HFFc6 (cell line): ENCODE measurements around the gene PRDM16. TPM values are rescaled to one million over a fixed set of nuclear protein-coding genes. Genes with fewer than 3 reads are reported as not detected.

Experiments used
- DNase-seq: peaks from one replicate; pipeline ENCODE4 v3.0.0-alpha.2; 2018
- H3K27ac Mint-ChIP-seq: 2 replicates; pipeline ENCODE4 v1.8.0; 2020; ENCODE audit warnings: mild to moderate bottlenecking, mixed read lengths
- H3K27me3 Mint-ChIP-seq: 2 replicates; pipeline ENCODE4 v1.8.0; 2021; ENCODE audit warnings: mild to moderate bottlenecking, moderate library complexity, mixed read lengths; ENCODE audit not compliant: insufficient read depth
- H3K36me3 Mint-ChIP-seq: 2 replicates; pipeline ENCODE4 v1.8.0; 2021; ENCODE audit warnings: low read depth, mixed read lengths
- H3K4me1 Mint-ChIP-seq: 2 replicates; pipeline ENCODE4 v1.8.0; 2020; ENCODE audit warnings: low read depth, mixed read lengths
- H3K4me3 Mint-ChIP-seq: 2 replicates; pipeline ENCODE4 v1.8.0; 2020; ENCODE audit warnings: mild to moderate bottlenecking, moderate library complexity, mixed read lengths
- H3K9me3 Mint-ChIP-seq: 2 replicates; pipeline ENCODE4 v1.8.0; 2020; ENCODE audit warnings: mild to moderate bottlenecking, mixed read lengths
- CTCF ChIP-seq: fragments of 200-600 bp; sonication (generic); IDR thresholded peaks from 2 replicates; pipeline ENCODE4 v1.5.0; 2021; ENCODE audit warnings: antibody characterized with exemption, mild to moderate bottlenecking
- total RNA-seq, 6 experiments: library from RNA; stranded (reverse); fragmentation: NEBNext Ultra II Directional; extraction: Animal tissue kit (Norgen Biotek cat#: 25700); gene quantifications; 2 replicates in 1 of 6; 3 replicates in 5 of 6; pipeline ENCODE4 v1.2.3, GENCODE V29; 2021

The PRDM16 gene
- total RNA-seq, 6 experiments from 2014 or later, result not detected

DNA sequence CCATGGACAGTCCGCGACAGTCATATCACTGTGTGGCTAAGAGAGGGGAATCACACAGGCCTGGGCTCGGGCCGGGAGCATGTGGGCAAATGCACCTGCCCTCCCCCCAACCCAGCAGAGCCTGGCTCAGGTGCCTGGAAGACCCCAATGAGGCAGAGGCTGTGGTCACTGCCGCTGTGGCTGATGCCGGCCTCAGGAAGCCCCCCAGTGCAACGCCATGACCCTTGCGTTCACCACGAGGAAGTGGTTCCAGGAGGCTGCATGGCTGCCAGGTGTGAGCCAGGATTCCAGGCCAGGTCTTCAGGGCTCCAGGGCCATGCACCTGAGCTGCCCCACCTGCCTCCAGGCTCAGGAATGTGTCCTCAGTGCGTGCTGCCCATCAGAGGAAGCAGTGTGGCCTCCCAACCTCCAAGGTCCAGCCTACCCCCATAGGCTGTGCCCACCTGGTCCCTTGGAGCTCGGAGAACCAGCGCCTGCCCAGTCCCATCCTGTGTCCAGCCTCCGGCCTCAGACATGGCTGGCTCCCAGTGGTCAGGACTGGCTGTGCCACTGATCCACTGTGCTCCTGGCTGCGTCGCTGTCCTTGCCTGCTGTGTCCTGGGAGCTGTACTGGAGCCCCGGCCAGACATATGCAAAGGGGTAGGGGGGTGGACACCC, 393.5 kb downstream of the PRDM16 start:
- no peaks in the 10 kb centered on the region for H3K9me3 Mint-ChIP-seq
- DNase-seq, result no peak

GRCh38 chr1:3463013-3463385, 394.0 kb downstream of the PRDM16 start:
- Mint-ChIP-seq H3K27me3 (peaks cover 33% of the 10 kb centered on the region), H3K27ac (no peak overlapping the region)

More for the DNA sequence above, 393.5 kb downstream of the PRDM16 start:
- peaks cover 36% of the 10 kb centered on the region for H3K27me3 Mint-ChIP-seq
- no peak for TF ChIP-seq CTCF
- H3K4me3 Mint-ChIP-seq, result no peak overlapping the region
- H3K27ac Mint-ChIP-seq, result no peak overlapping the region
- no peaks in the 10 kb centered on the region for H3K36me3 Mint-ChIP-seq
- peaks cover 9% of the 10 kb centered on the region; the same call in 1 of the 2 replicates for H3K4me1 Mint-ChIP-seq

GRCh38 chr1:3463408-3463863, 394.4 kb downstream of the PRDM16 start:
- TF ChIP-seq CTCF, result no peak
- H3K9me3 Mint-ChIP-seq, result no peaks in the 10 kb centered on the region
- peaks cover 33% of the 10 kb centered on the region for H3K27me3 Mint-ChIP-seq
- no peak overlapping the region for H3K4me3 Mint-ChIP-seq
- H3K36me3 Mint-ChIP-seq, result no peaks in the 10 kb centered on the region
- no peak for DNase-seq
- no peak overlapping the region for H3K27ac Mint-ChIP-seq
- peaks cover 9% of the 10 kb centered on the region; the same call in 1 of the 2 replicates for H3K4me1 Mint-ChIP-seq

More at GRCh38 chr1:3463013-3463385, 394.0 kb downstream of the PRDM16 start:
- H3K9me3 Mint-ChIP-seq, result no peaks in the 10 kb centered on the region
- H3K36me3 Mint-ChIP-seq, result no peaks in the 10 kb centered on the region
- no peak for DNase-seq
- peaks cover 9% of the 10 kb centered on the region; the same call in 1 of the 2 replicates for H3K4me1 Mint-ChIP-seq
- no peak overlapping the region for H3K4me3 Mint-ChIP-seq
- no peak for TF ChIP-seq CTCF

- peaks cover 9% of the 10 kb centered on the region; the same call in 1 of the 2 replicates for H3K4me1 Mint-ChIP-seq
- no peak for TF ChIP-seq CTCF
- no peaks in the 10 kb centered on the region for H3K36me3 Mint-ChIP-seq
- H3K9me3 Mint-ChIP-seq, result no peaks in the 10 kb centered on the region
- H3K4me3 Mint-ChIP-seq, result no peak overlapping the region
- no peak for DNase-seq
- no peak overlapping the region for H3K27ac Mint-ChIP-seq
- H3K27me3 Mint-ChIP-seq, result peaks cover 28% of the 10 kb centered on the region
Observed at GRCh38 chr1:3463891-3464648, 395.1 kb downstream of the PRDM16 start.

DNA sequence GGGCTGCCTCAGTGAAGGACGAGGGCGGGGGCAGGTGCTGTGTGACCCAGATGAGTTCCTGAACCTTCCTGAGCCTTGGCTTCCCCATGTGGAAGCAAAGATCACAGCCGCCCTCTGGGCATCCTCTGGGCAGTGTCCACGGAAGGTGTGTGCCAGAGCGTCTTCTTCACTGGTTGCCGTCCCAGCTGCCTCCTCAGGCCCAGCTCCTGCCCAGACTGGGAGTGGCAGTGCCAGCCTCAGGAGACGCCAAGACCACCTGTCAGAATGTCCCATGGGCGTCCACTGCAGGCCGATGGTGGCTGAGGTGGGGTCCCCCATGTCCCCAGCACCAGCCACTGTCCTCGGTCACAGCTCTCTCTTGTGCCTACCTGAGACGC, 395.6 kb downstream of the PRDM16 start:
- Mint-ChIP-seq H3K27ac (no peak overlapping the region), H3K9me3 (no peaks in the 10 kb centered on the region), H3K27me3 (peaks cover 24% of the 10 kb centered on the region), H3K4me3 (no peak overlapping the region), H3K4me1 (peaks cover 9% of the 10 kb centered on the region; the same call in 1 of the 2 replicates), H3K36me3 (no peaks in the 10 kb centered on the region)
- TF ChIP-seq CTCF, result no peak
- no peak for DNase-seq
